Neural cell (in vitro differentiated cells): ENCODE data around the gene RALGPS2.

Experiments used
- POLR2AphosphoS5 ChIP-seq: IDR thresholded peaks from 2 replicates; pipeline ENCODE4 v1.6.1; 2012
- TF ChIP-seq, protein P1 (sequence below): fragments of 450-650 bp; IDR thresholded peaks from 2 replicates; pipeline ENCODE4 v1.5.1; 2014; ENCODE audit warnings: antibody characterized with exemption, mild to moderate bottlenecking, moderate library complexity; ENCODE audit not compliant: poor library complexity, severe bottlenecking

DNA sequence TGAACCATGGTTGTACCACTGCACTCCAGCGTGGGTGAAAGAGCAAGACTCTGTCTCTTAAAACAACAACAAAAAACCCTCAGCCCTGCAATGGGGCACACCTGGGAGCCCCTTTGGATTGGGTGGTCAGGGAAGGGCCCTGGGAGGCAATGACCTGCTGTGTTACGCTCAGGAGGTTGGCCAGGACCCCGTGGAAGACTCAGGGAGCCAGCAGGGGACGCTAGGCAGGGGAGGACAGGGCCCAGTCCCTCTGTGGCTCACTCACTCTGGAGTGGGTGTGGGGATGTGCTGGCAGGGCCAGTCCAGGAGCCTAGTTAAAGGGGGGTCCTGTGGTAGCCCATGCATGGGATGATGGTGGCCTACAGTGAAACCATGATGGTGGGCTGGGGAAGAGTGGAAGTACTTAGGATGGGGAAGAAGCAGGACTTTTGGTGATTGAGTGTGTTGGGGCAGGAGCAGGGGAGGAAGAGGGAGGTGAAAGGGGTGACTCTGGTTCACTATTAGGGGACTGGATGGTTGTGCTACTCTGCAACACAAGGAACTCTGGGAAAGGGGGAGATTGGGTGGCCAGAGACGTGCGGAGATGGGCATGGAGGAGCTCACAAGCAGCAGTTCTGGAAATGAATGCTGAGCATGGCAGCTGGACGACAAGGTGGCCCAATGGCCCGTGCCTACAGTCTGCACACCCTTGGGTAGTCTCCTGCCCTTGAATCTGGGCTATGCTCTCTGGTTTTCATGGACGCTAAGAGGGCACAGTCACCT, 244.4 kb downstream of the RALGPS2 start:
- TF ChIP-seq, protein P1, sequence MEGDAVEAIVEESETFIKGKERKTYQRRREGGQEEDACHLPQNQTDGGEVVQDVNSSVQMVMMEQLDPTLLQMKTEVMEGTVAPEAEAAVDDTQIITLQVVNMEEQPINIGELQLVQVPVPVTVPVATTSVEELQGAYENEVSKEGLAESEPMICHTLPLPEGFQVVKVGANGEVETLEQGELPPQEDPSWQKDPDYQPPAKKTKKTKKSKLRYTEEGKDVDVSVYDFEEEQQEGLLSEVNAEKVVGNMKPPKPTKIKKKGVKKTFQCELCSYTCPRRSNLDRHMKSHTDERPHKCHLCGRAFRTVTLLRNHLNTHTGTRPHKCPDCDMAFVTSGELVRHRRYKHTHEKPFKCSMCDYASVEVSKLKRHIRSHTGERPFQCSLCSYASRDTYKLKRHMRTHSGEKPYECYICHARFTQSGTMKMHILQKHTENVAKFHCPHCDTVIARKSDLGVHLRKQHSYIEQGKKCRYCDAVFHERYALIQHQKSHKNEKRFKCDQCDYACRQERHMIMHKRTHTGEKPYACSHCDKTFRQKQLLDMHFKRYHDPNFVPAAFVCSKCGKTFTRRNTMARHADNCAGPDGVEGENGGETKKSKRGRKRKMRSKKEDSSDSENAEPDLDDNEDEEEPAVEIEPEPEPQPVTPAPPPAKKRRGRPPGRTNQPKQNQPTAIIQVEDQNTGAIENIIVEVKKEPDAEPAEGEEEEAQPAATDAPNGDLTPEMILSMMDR, result no peak
- TF ChIP-seq POLR2AphosphoS5, result no peak
